Erythroblast (primary cell): ENCODE measurements around the gene GLT8D2.

ENCODE experiments used
- GATA1 ChIP-seq: IDR thresholded peaks from 2 replicates; pipeline ENCODE4 v1.6.1; 2011; ENCODE audit warnings: low read depth, mild to moderate bottlenecking, control low read depth, low read length, moderate library complexity
- POLR2A ChIP-seq: IDR thresholded peaks from 2 replicates; pipeline ENCODE4 v1.6.1; 2011; ENCODE audit warnings: mild to moderate bottlenecking, low read length

DNA sequence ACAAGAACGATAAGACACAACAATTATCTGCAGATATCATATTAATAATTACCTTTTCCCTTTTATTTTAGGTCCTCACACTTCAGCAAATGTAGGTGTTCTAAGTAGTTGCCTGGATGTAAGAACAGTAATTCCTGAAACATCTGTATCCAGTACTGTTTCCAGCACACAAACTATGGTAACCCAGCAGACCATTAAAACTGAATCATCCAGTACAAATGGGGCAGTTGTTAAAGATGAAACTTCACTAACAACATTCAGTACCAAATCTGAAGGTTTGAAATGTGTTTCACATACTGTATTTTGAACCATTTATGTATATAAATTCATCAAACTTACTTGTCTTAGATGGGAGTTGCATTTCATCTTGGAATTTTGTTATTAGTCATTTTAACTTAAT is 45.3 kb upstream of the GLT8D2 start:
- TF ChIP-seq POLR2A: no peak
- no peak for TF ChIP-seq GATA1
